C4-2B (cell line): ENCODE measurements around the gene CXCR4.

Experiments used
- CTCF ChIP-seq: fragments of 450-650 bp; conservative IDR thresholded peaks from 2 replicates; pipeline ENCODE4 v1.5.1; 2017; ENCODE audit warnings: mild to moderate bottlenecking
- ZFX ChIP-seq: fragments of 450-650 bp; IDR thresholded peaks from 2 replicates; pipeline ENCODE4 v1.6.1; 2017

DNA sequence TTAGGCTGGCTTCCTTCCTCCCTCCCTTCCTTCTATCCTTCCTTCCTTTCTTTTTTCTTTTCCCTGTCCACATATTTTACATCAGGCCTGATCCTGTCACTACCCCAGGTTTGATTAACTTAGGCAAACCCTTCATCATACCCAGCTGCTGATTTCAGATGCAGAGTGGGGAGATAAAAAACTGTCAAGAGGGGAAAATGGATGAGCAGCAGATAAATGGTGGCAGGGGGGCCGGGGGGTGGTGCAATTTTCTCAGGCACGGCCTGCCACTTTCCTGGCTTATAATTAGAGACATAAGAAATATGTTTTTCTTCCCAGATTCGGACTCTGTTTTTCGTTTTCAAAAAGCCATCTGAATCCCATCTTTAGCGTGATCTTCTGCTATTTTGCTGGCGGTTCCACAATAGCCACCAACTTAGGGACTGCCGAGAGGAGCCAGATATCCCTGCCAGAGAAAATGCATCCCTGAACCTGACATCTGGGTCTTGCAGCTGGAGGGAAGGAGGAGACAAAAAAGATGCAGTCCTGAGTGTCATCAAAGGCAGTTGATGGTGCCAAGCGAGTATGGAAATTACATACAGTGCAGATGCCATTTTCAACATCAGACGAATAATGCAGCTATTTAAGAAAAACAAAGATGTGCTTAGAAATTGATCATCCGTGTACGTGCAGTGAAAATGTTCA is 49.9 kb downstream of the CXCR4 start:
- TF ChIP-seq CTCF (no peak), ZFX (no peak)
